ENCODE results near the gene COMMD1. TPM values are rescaled to one million over a fixed set of nuclear protein-coding genes. Genes with fewer than 3 reads are reported as not detected.

COMMD1 gene
- total and polyA plus RNA-seq, 2 donors from 2014 or later: 38.5 to 99.4 TPM

DNA sequence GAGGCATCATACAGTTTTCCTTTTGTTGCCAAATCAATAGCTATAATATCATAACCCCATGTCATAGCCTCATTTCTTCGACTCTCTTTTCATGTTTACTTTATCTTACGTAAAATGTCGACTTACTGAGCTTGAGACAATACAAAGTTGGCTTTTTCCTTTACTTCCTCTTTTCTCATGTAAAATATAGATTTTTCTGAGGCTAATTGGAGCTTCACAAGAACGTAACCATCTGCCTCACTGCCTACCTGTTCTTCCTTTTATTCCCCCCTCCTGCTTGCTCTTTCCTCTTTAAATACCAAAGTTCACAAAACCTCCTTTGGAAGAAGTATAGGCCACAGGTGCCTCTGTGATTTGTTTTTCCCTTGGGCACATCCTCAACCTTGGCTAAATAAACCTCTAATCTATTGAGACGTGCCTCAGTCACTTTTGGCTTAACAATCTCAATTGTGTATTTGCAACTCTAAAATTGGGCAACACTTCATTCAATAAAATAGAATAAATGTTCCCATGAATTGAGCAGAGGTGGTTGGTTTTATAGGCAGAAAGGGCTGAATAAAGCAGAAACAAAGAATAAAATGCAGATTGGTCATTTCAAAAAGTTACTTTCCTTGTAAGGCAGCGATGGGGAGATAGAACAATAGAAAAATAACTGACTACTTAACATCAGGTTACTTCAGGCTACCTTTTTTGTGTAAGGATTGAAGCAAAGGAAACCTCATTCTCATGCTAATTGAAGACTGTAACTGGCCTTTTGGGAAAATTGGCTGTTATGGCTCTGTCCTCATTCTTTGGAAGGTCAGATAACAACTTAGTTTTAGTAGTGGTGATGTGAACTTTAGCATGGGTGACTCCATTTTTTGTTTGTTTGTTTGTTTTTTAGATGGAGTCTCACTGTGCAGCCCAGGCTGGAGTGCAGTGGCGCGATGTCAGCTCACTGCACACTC lies 21.3 kb downstream of the COMMD1 start:
- no peak for TF ChIP-seq CTCF (IDR thresholded peaks at IDR 0.05; ENCODE audit: borderline replicate concordance, extremely low read depth, insufficient read depth)
- Histone ChIP-seq H3K27me3 (ENCODE audit: control insufficient read depth, insufficient read depth, low read length) (no peaks in the 10 kb centered on the region), H3K9ac (ENCODE audit: low read length in 3 of 3) (no peak overlapping the region), H3K27ac (ENCODE audit: low read depth in 2 of 2, low read length in 2 of 2) (no peak overlapping the region), H3K4me3 (ENCODE audit: low read length in 3 of 3) (no peak overlapping the region), H3K4me1 (ENCODE audit: control insufficient read depth in 2 of 3, insufficient read depth in 2 of 3, low read depth in 1 of 3, low read length in 3 of 3) (no peaks in the 10 kb centered on the region), H3K9me3 (ENCODE audit: control insufficient read depth in 2 of 3, insufficient read depth in 1 of 3, low read length in 3 of 3) (no peaks in the 10 kb centered on the region), H3K36me3 (ENCODE audit: control insufficient read depth in 2 of 3, insufficient read depth in 3 of 3, low read length in 3 of 3) (no peaks in the 10 kb centered on the region)
- intact Hi-C loops (cut with DNase I): loop anchor here (10.0 kb wide), 1 partner anchor 488 kb away; no protein-coding TSS in a partner anchor
- no peak for DNase-seq
- FAIRE-seq: no peak

DNA sequence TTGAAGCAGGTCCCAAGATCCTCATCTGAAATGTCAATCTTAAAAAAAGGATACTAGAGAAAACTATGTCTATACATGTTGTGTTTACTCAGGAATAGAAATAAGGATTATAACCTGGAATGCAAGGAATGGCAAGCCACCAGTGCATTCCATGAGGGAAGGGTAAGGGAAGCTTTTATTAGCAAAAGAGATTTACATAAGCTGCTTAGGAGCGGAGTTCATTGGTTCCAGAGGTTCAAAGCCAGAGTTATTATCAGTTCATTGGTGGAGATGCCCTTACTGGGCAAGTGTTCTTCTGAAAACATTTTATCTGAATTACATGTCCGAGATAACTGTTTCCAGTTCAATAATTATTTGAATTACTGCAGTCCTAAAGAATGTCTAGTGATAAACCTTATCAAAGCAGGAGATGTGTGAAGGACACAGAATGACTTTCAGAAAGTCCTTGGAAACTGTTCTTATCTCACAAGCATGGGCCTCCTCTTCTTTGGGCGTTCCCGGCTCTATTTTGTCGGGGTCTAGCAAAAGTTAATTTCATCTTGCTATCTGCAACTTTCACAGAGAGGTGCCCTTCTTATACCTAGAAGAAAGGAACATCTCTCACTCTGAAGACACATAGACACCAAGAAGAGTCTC lies 23.5 kb downstream of the COMMD1 start:
- FAIRE-seq (no peak), DNase-seq (no peak)
- intact Hi-C loops (cut with DNase I): loop anchor here (10.0 kb wide), 1 partner anchor 486 kb away; no protein-coding TSS in a partner anchor
- Histone ChIP-seq H3K27me3 (ENCODE audit: control insufficient read depth, insufficient read depth, low read length) (no peaks in the 10 kb centered on the region), H3K9ac (ENCODE audit: low read length in 3 of 3) (no peak overlapping the region), H3K4me3 (ENCODE audit: low read length in 3 of 3) (no peak overlapping the region), H3K4me1 (ENCODE audit: control insufficient read depth in 2 of 3, insufficient read depth in 2 of 3, low read depth in 1 of 3, low read length in 3 of 3) (no peaks in the 10 kb centered on the region), H3K36me3 (ENCODE audit: control insufficient read depth in 2 of 3, insufficient read depth in 3 of 3, low read length in 3 of 3) (no peaks in the 10 kb centered on the region), H3K9me3 (ENCODE audit: control insufficient read depth in 2 of 3, insufficient read depth in 1 of 3, low read length in 3 of 3) (no peaks in the 10 kb centered on the region), H3K27ac (ENCODE audit: low read depth in 2 of 2, low read length in 2 of 2) (no peak overlapping the region)
- TF ChIP-seq CTCF (IDR thresholded peaks at IDR 0.05; ENCODE audit: borderline replicate concordance, extremely low read depth, insufficient read depth): no peak

DNA sequence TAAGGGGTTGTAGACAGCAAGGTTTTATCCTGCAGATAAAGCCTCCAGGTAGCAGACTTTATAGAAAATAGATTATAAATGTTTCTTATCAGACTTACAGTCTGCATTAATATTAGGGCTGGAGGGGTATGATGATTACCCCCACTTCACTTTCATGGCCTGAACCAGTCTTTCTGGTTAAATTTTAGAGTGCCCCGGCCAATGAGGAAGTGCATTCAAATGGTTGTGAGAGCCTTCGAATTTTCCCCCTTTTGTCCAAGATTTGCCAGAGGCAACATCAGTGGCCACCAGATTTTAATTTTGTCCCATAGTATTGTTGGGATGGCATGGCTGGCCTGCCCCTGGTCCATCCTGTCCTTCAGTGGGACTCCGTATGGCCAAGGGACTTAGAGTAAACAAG lies 31.6 kb downstream of the COMMD1 start:
- Histone ChIP-seq H3K27ac (ENCODE audit: low read depth in 2 of 2, low read length in 2 of 2) (no peak overlapping the region), H3K4me3 (ENCODE audit: low read length in 3 of 3) (no peak overlapping the region), H3K9me3 (ENCODE audit: control insufficient read depth in 2 of 3, insufficient read depth in 1 of 3, low read length in 3 of 3) (no peaks in the 10 kb centered on the region), H3K27me3 (ENCODE audit: control insufficient read depth, insufficient read depth, low read length) (no peaks in the 10 kb centered on the region), H3K4me1 (ENCODE audit: control insufficient read depth in 2 of 3, insufficient read depth in 2 of 3, low read depth in 1 of 3, low read length in 3 of 3) (peaks cover 0 to 6% (median 5%) of the 10 kb centered on the region in 3 donors), H3K9ac (ENCODE audit: low read length in 3 of 3) (no peak overlapping the region), H3K36me3 (ENCODE audit: control insufficient read depth in 2 of 3, insufficient read depth in 3 of 3, low read length in 3 of 3) (no peaks in the 10 kb centered on the region)
- TF ChIP-seq CTCF (IDR thresholded peaks at IDR 0.05; ENCODE audit: borderline replicate concordance, extremely low read depth, insufficient read depth): no peak
- DNase-seq: no peak
- intact Hi-C loops (cut with DNase I): no loop called here
- no peak for FAIRE-seq

Data from kidney (tissue), 14 donors.